H9 (cell line): ENCODE data around the gene CERS3. TPM values are rescaled to one million over a fixed set of nuclear protein-coding genes. Genes with fewer than 3 reads are reported as not detected.

ENCODE experiments used
- DNase-seq: peaks from one replicate; pipeline ENCODE4 v3.0.0-alpha.2; 2017
- H2AFZ ChIP-seq: one replicate; pipeline ENCODE4 v1.6.1; 2013; ENCODE audit warnings: mild to moderate bottlenecking, low read length, control low read depth, moderate library complexity
- H2AK5ac ChIP-seq: 2 replicates; pipeline ENCODE4 v1.6.1; 2013; ENCODE audit warnings: low read length, control low read depth, mixed read lengths; ENCODE audit not compliant: insufficient read length
- H2BK120ac ChIP-seq: one replicate; pipeline ENCODE4 v1.6.1; 2013; ENCODE audit warnings: low read depth, mild to moderate bottlenecking, low read length, control low read depth, inconsistent platforms; ENCODE audit not compliant: poor library complexity, severe bottlenecking
- H2BK12ac ChIP-seq: 2 replicates; pipeline ENCODE4 v1.6.1; 2013; ENCODE audit warnings: low read length, control low read depth, mixed read lengths, low read depth; ENCODE audit not compliant: insufficient read length
- H2BK15ac ChIP-seq: 2 replicates; pipeline ENCODE4 v1.6.1; 2013; ENCODE audit warnings: low read depth, low read length, control low read depth
- H2BK20ac ChIP-seq: one replicate; pipeline ENCODE4 v1.6.1; 2013; ENCODE audit warnings: low read depth, mild to moderate bottlenecking, low read length, control low read depth, inconsistent platforms; ENCODE audit not compliant: poor library complexity, severe bottlenecking
- H2BK5ac ChIP-seq: 2 replicates; pipeline ENCODE4 v1.6.1; 2013; ENCODE audit warnings: low read length, control low read depth, mixed read lengths; ENCODE audit not compliant: insufficient read length
- H3K14ac ChIP-seq: 2 replicates; pipeline ENCODE4 v1.6.1; 2013; ENCODE audit warnings: low read length, control low read depth; ENCODE audit not compliant: insufficient read depth
- H3K18ac ChIP-seq: 2 replicates; pipeline ENCODE4 v1.6.1; 2013; ENCODE audit warnings: low read depth, mild to moderate bottlenecking, mixed read lengths, low read length, control low read depth; ENCODE audit not compliant: insufficient read length
- H3K23ac ChIP-seq: 2 replicates; pipeline ENCODE4 v1.6.1; 2013; ENCODE audit warnings: low read length, control low read depth, mixed read lengths, low read depth; ENCODE audit not compliant: insufficient read length
- H3K23me2 ChIP-seq: 2 replicates; pipeline ENCODE4 v1.6.1; 2013; ENCODE audit warnings: low read depth, mild to moderate bottlenecking, mixed read lengths, low read length, control low read depth; ENCODE audit not compliant: insufficient read length, poor library complexity, severe bottlenecking
- H3K27ac ChIP-seq: 2 replicates; pipeline ENCODE4 v1.5.1; 2013; ENCODE audit warnings: low read length, control low read depth, mixed read lengths, low read depth; ENCODE audit not compliant: insufficient read length
- H3K27me3 ChIP-seq: 2 replicates; pipeline ENCODE4 v1.6.1; 2013; ENCODE audit warnings: low read length, control low read depth, inconsistent platforms; ENCODE audit not compliant: insufficient read depth
- H3K4ac ChIP-seq: 2 replicates; pipeline ENCODE4 v1.6.1; 2013; ENCODE audit warnings: low read depth, mild to moderate bottlenecking, control low read depth, inconsistent platforms, low read length, moderate library complexity
- H3K4me1 ChIP-seq: 2 replicates; pipeline ENCODE4 v1.6.1; 2013; ENCODE audit warnings: low read length, control low read depth, inconsistent platforms; ENCODE audit not compliant: insufficient read depth
- H3K4me2 ChIP-seq: 2 replicates; pipeline ENCODE4 v1.6.1; 2013; ENCODE audit warnings: low read length, control low read depth, mixed read lengths; ENCODE audit not compliant: insufficient read length, insufficient read depth
- H3K56ac ChIP-seq: 2 replicates; pipeline ENCODE4 v1.6.1; 2013; ENCODE audit warnings: low read depth, mild to moderate bottlenecking, mixed read lengths, low read length, control low read depth; ENCODE audit not compliant: insufficient read length
- H3K79me1 ChIP-seq: 2 replicates; pipeline ENCODE4 v1.6.1; 2013; ENCODE audit warnings: low read depth, mild to moderate bottlenecking, moderate library complexity, low read length, control low read depth, inconsistent platforms; ENCODE audit not compliant: insufficient read depth, poor library complexity, severe bottlenecking
- H3K79me2 ChIP-seq: 2 replicates; pipeline ENCODE4 v1.6.1; 2013; ENCODE audit warnings: low read length, control low read depth, inconsistent platforms; ENCODE audit not compliant: insufficient read depth
- H3K9ac ChIP-seq: 2 replicates; pipeline ENCODE4 v1.6.1; 2013; ENCODE audit warnings: low read length, control low read depth, mixed read lengths; ENCODE audit not compliant: insufficient read length; ENCODE audit errors: extremely low read depth
- H3K9me3 ChIP-seq: one replicate; pipeline ENCODE4 v1.6.1; 2013; ENCODE audit warnings: low read depth, low read length, inconsistent platforms; ENCODE audit not compliant: control insufficient read depth
- H3T11ph ChIP-seq: one replicate; pipeline ENCODE4 v1.6.1; 2013; ENCODE audit warnings: mild to moderate bottlenecking, low read length, control low read depth, inconsistent platforms
- H4K20me1 ChIP-seq: one replicate; pipeline ENCODE4 v1.6.1; 2013; ENCODE audit not compliant: control insufficient read depth, insufficient read length, insufficient read depth
- H4K5ac ChIP-seq: 2 replicates; pipeline ENCODE4 v1.6.1; 2013; ENCODE audit warnings: low read depth, mild to moderate bottlenecking, mixed read lengths, low read length, control low read depth; ENCODE audit not compliant: insufficient read length
- H4K8ac ChIP-seq: replicated peaks from 2 replicates; pipeline ENCODE4 v1.6.1; 2013; ENCODE audit warnings: low read length, control low read depth, mixed read lengths, low read depth; ENCODE audit not compliant: insufficient read length
- H4K91ac ChIP-seq: 2 replicates; pipeline ENCODE4 v1.6.1; 2013; ENCODE audit warnings: low read depth, mild to moderate bottlenecking, moderate library complexity, mixed read lengths, low read length, control low read depth; ENCODE audit not compliant: insufficient read length
- H3K27ac Mint-ChIP-seq, 3 experiments: 2 replicates in 2 of 3; 3 replicates in 1 of 3; pipeline ENCODE4 v1.8.0; 2020 to 2021; ENCODE audit warnings: mixed read lengths in 3 of 3, mild to moderate bottlenecking in 1 of 3, moderate library complexity in 1 of 3
- H3K27me3 Mint-ChIP-seq: 2 replicates; pipeline ENCODE4 v1.8.0; 2021; ENCODE audit warnings: low read depth, mild to moderate bottlenecking, moderate library complexity, mixed read lengths
- H3K36me3 Mint-ChIP-seq, 3 experiments: 2 replicates in 2 of 3; 3 replicates in 1 of 3; pipeline ENCODE4 v1.8.0; 2020 to 2021; ENCODE audit warnings: low read depth in 3 of 3, mixed read lengths in 3 of 3; ENCODE audit not compliant: insufficient read depth in 1 of 3
- H3K4me1 Mint-ChIP-seq, 2 experiments: 2 replicates each; pipeline ENCODE4 v1.8.0; 2020; ENCODE audit warnings: mixed read lengths in 2 of 2
- H3K4me3 Mint-ChIP-seq, 2 experiments: 2 replicates in 1 of 2; 3 replicates in 1 of 2; pipeline ENCODE4 v1.8.0; 2020 to 2021; ENCODE audit warnings: mild to moderate bottlenecking in 2 of 2, mixed read lengths in 2 of 2, moderate library complexity in 1 of 2
- H3K9me3 Mint-ChIP-seq, 2 experiments: 2 replicates in 1 of 2; 3 replicates in 1 of 2; pipeline ENCODE4 v1.8.0; 2020; ENCODE audit warnings: mild to moderate bottlenecking in 2 of 2, mixed read lengths in 2 of 2, moderate library complexity in 1 of 2
- WGBS: extraction: QIAGEN DNeasy Blood & Tissue Kit; methylation state at CpG from one replicate; pipeline ENCODE4 v1.1.7; 2013; ENCODE audit warnings: missing lambda C conversion rate, low lambda C conversion rate, mixed read lengths; ENCODE audit not compliant: insufficient read length; ENCODE audit errors: extremely low coverage; 5-methylcytosine and 5-hydroxymethylcytosine counted together
- total RNA-seq: library from RNA; stranded (reverse); gene quantifications from 2 replicates; pipeline ENCODE4 v1.2.1, GENCODE V29; 2021
- TF ChIP-seq, protein P1 (sequence below): fragments of 200-600 bp; sonication (generic); conservative IDR thresholded peaks from 3 replicates; pipeline ENCODE4 v1.8.0; 2021; ENCODE audit warnings: antibody characterized with exemption, mild to moderate bottlenecking

Gene CERS3
- total RNA-seq, 1 experiment from 2014 or later, result 1.4 TPM

DNA sequence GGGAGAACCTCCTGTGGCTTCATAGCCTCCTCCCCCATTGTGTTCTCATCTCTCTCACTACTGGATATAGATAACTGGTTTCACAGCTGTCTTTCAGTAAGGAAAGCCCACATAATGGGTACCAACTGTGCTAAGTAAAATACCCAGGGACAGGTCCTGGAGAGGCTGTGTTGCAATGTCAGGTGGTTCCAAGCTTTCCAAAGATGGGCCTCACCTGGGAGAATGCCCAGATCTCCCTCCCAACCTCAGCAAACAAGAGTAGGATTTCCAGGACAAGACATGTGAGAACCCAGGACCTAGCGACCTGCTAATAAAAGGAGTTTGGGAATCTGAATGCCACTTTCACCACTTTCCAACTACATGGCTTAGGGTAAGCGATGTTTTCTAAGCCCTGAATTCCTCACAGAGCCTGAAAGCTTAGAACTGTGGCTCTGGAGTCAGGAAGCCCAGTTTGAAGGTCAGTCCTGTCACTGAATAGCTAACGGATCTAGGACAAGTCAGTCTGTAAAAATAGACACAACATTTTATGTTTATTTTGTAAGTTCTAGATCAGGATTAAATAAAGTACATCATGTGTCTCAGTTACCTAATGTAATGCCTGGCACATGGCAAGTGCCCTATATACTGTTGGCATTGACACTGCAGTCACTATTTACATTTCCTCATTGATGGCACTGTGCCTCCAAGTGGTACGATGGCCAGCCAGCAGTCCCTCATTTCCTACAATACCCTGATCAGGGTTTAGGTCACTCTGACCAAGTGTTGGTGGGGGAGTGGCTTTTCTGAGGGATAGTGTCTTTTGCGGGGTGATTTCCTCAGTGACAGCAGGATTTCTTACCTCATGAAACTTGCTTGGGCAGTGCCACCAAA lies 11.9 kb downstream of the CERS3 start:
- H2BK120ac ChIP-seq, result no peak overlapping the region
- H3K27me3 ChIP-seq, result no peaks in the 10 kb centered on the region
- Mint-ChIP-seq H3K27ac (no peak overlapping the region), H3K9me3 (no peaks in the 10 kb centered on the region), H3K27me3 (no peaks in the 10 kb centered on the region; the same call in none of the 2 replicates), H3K4me3 (no peak overlapping the region), H3K36me3 (no peaks in the 10 kb centered on the region), H3K4me1 (peaks cover 0 to 8% of the 10 kb centered on the region in 2 experiments; a peak in 2 of 4 replicates)
- H2AK5ac ChIP-seq, result no peak overlapping the region
- H3T11ph ChIP-seq, result no peak overlapping the region
- no peak overlapping the region for H2BK20ac ChIP-seq
- no peak overlapping the region for H3K23ac ChIP-seq
- H3K18ac ChIP-seq, result no peak overlapping the region
- H4K8ac ChIP-seq, result no peak overlapping the region
- TF ChIP-seq, protein P1, sequence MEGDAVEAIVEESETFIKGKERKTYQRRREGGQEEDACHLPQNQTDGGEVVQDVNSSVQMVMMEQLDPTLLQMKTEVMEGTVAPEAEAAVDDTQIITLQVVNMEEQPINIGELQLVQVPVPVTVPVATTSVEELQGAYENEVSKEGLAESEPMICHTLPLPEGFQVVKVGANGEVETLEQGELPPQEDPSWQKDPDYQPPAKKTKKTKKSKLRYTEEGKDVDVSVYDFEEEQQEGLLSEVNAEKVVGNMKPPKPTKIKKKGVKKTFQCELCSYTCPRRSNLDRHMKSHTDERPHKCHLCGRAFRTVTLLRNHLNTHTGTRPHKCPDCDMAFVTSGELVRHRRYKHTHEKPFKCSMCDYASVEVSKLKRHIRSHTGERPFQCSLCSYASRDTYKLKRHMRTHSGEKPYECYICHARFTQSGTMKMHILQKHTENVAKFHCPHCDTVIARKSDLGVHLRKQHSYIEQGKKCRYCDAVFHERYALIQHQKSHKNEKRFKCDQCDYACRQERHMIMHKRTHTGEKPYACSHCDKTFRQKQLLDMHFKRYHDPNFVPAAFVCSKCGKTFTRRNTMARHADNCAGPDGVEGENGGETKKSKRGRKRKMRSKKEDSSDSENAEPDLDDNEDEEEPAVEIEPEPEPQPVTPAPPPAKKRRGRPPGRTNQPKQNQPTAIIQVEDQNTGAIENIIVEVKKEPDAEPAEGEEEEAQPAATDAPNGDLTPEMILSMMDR, result no peak
- H3K4ac ChIP-seq, result no peak overlapping the region
- H4K91ac ChIP-seq, result no peak overlapping the region
- H3K79me2 ChIP-seq, result no peaks in the 10 kb centered on the region
- H2BK15ac ChIP-seq, result no peak overlapping the region
- no CpG with 5 or more reads among the region's 5 CpGs for WGBS
- H2BK5ac ChIP-seq, result no peak overlapping the region
- no peak overlapping the region for H2BK12ac ChIP-seq
- H3K56ac ChIP-seq, result no peak overlapping the region
- H3K23me2 ChIP-seq, result no peaks in the 10 kb centered on the region
- no peak overlapping the region for H3K14ac ChIP-seq
- no peaks in the 10 kb centered on the region for H3K79me1 ChIP-seq
- H4K20me1 ChIP-seq, result no peaks in the 10 kb centered on the region
- no peak overlapping the region for H2AFZ ChIP-seq
- H3K27ac ChIP-seq, result no peak overlapping the region
- H4K5ac ChIP-seq, result no peak overlapping the region
- no peak overlapping the region for H3K4me2 ChIP-seq
- H3K4me1 ChIP-seq, result no peaks in the 10 kb centered on the region
- H3K9ac ChIP-seq, result no peak overlapping the region
- DNase-seq, result no peak
- no peaks in the 10 kb centered on the region for H3K9me3 ChIP-seq
